Activated T-helper 1 cell treated with Interleukin-2 at 50 U/mL for 16 hours (primary cell): ENCODE results near the gene SCNN1G.
"Not testable (repeated sequence)": the region's sequence is repeated elsewhere in the genome, so short reads cannot be mapped to it uniquely, and the experiment has no call there.

Experiments
- DNase-seq: peaks from one replicate; pipeline ENCODE4 v3.0.0-alpha.2; 2020; ENCODE audit warnings: low read depth

SCNN1G gene

DNA sequence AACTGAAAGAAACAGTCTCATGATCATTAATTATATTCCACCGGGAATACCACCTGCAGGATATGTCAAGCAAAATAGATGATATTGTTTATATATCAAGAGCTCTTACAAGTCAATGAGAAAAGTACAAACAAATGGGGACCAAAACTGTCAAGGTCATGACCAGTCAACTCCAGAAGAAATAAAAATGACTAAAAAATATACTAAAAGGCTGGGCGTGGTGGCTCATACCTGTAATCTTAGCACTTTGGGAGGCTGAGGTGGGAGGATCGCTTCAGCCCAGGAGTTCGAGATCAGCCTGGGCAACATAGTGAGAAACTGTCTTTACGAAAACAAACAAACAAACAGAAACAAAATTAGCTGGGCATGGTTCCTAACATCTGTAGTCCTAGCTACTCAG, 69.8 kb downstream of the SCNN1G start:
- DNase-seq: no peak

DNA sequence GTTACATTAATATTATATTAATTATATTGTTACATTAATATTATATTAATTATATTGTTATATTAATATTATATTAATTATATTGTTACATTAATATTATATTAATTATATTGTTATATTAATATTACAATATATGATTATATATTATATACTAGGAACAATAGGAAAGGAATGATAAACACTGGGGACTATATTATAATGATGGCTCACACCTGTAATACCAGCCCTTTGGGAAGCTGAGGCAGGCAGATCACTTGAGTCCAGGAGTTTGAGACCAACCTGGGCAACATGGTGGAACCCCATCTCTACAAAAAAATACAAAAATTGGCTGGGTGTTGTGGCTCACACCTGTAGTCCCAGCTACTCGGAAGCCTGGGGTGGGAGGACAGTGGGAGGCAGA, 71.1 kb downstream of the SCNN1G start:
- DNase-seq: not testable (repeated sequence)

DNA sequence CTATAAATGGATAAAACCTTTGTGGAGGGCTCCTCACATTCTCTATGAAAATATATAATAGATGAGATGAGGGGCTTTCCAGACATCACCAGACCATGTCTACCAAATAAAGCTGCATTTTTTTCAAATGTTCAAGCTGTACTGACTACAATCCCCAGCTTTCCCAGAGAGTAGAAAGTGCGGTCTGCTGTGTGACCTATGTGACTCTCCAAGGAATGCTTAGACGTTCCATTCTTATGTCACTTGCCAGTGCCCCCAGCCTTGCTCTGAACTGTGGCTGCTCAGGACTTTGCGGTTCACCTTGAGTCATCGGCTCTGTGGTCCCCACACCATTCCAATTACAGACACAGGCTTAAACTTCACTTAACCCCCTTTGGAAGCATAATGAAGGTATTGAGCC, 71.8 kb downstream of the SCNN1G start:
- no peak for DNase-seq

DNA sequence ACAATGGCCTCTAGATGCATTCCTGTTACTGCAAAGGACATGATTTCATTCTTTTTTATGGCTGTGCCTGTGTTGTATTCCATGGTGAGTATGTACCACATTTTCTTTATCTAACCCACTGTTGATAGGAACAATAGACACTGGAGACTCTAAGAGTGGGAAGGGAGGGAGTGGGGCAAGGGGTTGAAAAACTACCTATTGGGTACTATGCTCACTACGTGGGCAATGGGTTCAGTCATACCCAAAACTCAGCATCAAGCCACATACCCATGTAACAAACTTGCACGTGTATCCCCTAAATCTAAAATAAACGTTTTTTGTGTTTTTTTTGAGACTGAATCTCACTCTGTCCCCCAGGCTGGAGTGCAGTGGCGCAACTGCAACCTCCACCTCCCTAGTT, 72.5 kb downstream of the SCNN1G start:
- DNase-seq: no peak

DNA sequence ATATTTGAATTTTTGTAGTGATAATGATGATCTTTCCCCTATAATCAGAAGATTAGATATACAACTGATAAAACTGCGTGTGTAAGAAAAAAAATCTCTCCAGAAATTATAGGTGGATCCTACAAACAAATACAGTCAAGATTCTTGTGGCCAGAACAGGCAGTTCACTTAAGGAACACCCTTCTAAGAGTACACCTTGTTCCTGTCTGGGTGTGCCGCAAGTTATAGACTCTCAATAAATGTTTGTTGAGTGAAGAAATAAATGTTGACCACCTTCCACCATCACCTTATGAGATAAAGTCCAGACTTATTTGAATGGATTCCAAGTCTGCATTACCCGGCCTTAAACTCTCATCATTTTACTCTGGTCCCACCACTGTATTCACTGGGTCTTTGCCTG, 73.9 kb downstream of the SCNN1G start:
- no peak for DNase-seq

DNA sequence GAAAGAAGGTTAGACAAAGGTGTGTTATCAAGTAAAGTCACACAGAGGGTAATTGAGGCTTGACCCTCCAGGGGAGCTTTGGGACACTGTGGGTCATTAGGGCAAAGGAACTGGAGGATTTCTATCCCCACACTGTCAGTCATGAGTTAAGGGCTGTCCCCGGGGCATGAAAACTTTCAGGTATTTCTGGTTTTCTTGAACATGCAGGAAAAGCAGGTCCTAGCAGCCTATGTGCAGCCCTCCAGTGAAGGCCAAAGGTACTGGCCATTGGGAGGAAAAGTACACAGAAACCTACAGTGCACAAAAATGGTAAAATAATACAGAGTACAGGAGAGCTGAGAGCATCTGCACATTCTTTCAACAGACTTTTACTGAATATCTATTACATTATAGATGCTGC, 75.1 kb downstream of the SCNN1G start:
- no peak for DNase-seq

DNA sequence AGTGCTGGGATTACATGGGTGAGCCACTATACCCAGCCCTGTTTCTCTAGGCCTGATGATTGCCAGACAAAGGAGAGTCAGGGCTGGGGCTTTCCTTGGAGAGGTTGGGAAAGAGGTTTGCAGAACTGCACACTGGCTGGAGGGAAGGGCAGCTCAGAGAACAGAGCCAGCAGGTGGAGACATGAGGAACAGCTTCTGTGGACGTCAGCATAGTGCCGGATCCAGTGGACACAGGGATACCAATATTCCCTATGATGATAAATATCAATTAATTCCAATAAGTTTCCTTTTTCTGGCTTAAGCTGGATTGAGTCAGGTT, 76.3 kb downstream of the SCNN1G start:
- no peak for DNase-seq
